ENCODE measurements around the gene HOXB2.

The HOXB2 gene

DNA sequence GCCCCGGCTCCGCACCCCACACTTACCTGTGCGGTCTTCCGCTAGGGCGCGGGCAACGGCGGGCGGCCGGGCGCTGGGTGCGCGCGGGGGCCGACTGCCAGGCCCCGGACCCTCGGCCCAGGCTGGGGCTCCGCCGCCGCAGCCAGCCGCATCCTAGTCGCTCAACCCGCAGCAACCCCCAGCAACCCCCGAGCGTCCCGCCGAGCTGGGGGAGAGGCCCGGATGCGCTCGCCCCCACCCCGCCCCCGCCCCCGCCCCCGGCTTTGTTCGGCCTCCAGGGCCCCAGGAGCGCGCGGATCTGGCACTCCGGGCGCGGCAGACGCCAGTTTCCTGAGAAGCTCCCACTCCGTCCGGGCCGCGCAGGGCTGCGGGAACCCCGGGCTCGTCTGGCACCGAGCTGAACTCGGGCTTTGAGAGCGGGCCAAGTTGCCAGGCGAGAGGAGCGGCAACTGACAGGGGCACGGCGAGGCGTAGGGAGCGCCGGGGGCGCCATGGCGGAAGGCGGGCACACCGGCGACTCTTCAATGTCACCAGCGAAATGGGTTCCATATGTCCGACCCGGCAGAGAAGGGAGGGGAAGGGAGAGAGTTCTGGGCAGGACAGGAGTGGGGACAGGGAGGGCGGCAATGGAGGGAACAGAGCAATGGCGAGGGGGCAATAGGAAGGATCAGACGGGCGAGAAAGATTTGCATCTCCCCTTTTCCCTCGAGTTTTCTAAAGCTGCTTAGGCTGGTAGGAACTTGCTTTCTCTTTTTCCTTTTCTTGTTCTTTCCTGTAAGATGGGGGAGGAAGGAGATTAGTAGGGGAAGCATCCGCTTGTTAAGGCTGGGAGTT lies 19.5 kb upstream of the HOXB2 start:
- no peak for ATAC-seq
- TF ChIP-seq, protein P1, sequence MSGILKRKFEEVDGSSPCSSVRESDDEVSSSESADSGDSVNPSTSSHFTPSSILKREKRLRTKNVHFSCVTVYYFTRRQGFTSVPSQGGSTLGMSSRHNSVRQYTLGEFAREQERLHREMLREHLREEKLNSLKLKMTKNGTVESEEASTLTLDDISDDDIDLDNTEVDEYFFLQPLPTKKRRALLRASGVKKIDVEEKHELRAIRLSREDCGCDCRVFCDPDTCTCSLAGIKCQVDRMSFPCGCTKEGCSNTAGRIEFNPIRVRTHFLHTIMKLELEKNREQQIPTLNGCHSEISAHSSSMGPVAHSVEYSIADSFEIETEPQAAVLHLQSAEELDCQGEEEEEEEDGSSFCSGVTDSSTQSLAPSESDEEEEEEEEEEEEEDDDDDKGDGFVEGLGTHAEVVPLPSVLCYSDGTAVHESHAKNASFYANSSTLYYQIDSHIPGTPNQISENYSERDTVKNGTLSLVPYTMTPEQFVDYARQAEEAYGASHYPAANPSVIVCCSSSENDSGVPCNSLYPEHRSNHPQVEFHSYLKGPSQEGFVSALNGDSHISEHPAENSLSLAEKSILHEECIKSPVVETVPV (CRISPR knock-in tag; IDR thresholded peaks at IDR 0.05), result no peak
- TF ChIP-seq ZC3H10 (CRISPR knock-in tag; IDR thresholded peaks at IDR 0.05) (no peak), ZFP30 (CRISPR knock-in tag; IDR thresholded peaks at IDR 0.05) (no peak), CSDC2 (CRISPR knock-in tag; IDR thresholded peaks at IDR 0.05) (no peak), TCF4 (CRISPR knock-in tag; IDR thresholded peaks at IDR 0.05; ENCODE audit: borderline replicate concordance) (no peak), ZFP3 (CRISPR knock-in tag; IDR thresholded peaks at IDR 0.05) (no peak), RARB (CRISPR knock-in tag; IDR thresholded peaks at IDR 0.05) (no peak), GLIS3 (CRISPR knock-in tag; IDR thresholded peaks at IDR 0.05) (no peak), SNAI2 (CRISPR knock-in tag; IDR thresholded peaks at IDR 0.05) (no peak), OSR1 (CRISPR knock-in tag; IDR thresholded peaks at IDR 0.05) (no peak), BACH2 (CRISPR knock-in tag; IDR thresholded peaks at IDR 0.05; ENCODE audit: borderline replicate concordance) (no peak), PPARA (CRISPR knock-in tag; IDR thresholded peaks at IDR 0.05; ENCODE audit: borderline replicate concordance) (no peak), ARNTL (CRISPR knock-in tag; IDR thresholded peaks at IDR 0.05; ENCODE audit: borderline replicate concordance, low read depth) (no peak)
- TF ChIP-seq, protein P2, sequence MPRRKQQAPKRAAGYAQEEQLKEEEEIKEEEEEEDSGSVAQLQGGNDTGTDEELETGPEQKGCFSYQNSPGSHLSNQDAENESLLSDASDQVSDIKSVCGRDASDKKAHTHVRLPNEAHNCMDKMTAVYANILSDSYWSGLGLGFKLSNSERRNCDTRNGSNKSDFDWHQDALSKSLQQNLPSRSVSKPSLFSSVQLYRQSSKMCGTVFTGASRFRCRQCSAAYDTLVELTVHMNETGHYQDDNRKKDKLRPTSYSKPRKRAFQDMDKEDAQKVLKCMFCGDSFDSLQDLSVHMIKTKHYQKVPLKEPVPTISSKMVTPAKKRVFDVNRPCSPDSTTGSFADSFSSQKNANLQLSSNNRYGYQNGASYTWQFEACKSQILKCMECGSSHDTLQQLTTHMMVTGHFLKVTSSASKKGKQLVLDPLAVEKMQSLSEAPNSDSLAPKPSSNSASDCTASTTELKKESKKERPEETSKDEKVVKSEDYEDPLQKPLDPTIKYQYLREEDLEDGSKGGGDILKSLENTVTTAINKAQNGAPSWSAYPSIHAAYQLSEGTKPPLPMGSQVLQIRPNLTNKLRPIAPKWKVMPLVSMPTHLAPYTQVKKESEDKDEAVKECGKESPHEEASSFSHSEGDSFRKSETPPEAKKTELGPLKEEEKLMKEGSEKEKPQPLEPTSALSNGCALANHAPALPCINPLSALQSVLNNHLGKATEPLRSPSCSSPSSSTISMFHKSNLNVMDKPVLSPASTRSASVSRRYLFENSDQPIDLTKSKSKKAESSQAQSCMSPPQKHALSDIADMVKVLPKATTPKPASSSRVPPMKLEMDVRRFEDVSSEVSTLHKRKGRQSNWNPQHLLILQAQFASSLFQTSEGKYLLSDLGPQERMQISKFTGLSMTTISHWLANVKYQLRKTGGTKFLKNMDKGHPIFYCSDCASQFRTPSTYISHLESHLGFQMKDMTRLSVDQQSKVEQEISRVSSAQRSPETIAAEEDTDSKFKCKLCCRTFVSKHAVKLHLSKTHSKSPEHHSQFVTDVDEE (CRISPR knock-in tag; IDR thresholded peaks at IDR 0.05), result no peak
- TF ChIP-seq, protein P3, sequence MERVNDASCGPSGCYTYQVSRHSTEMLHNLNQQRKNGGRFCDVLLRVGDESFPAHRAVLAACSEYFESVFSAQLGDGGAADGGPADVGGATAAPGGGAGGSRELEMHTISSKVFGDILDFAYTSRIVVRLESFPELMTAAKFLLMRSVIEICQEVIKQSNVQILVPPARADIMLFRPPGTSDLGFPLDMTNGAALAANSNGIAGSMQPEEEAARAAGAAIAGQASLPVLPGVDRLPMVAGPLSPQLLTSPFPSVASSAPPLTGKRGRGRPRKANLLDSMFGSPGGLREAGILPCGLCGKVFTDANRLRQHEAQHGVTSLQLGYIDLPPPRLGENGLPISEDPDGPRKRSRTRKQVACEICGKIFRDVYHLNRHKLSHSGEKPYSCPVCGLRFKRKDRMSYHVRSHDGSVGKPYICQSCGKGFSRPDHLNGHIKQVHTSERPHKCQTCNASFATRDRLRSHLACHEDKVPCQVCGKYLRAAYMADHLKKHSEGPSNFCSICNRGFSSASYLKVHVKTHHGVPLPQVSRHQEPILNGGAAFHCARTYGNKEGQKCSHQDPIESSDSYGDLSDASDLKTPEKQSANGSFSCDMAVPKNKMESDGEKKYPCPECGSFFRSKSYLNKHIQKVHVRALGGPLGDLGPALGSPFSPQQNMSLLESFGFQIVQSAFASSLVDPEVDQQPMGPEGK (CRISPR knock-in tag; IDR thresholded peaks at IDR 0.05; ENCODE audit: borderline replicate concordance), result no peak

DNA sequence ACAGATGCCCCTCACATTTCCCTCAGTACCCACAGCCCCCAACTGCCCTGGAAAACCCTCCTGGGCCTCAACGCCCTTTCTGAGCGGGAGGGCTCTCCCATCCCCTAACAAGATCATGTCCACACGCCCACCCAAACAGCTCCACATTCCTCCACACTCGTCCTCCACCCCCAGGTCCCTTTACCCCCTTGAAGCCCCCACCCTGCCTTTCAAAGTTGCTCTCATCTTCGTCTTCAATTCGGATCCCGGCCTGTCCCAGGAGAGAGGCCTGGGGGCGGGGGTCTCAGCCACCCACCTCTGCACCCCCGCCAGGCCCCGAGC lies 18.9 kb upstream of the HOXB2 start:
- TF ChIP-seq OSR1 (CRISPR knock-in tag; IDR thresholded peaks at IDR 0.05), result no peak
- TF ChIP-seq, protein P4, sequence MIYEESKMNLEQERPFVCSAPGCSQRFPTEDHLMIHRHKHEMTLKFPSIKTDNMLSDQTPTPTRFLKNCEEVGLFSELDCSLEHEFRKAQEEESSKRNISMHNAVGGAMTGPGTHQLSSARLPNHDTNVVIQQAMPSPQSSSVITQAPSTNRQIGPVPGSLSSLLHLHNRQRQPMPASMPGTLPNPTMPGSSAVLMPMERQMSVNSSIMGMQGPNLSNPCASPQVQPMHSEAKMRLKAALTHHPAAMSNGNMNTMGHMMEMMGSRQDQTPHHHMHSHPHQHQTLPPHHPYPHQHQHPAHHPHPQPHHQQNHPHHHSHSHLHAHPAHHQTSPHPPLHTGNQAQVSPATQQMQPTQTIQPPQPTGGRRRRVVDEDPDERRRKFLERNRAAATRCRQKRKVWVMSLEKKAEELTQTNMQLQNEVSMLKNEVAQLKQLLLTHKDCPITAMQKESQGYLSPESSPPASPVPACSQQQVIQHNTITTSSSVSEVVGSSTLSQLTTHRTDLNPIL (CRISPR knock-in tag; IDR thresholded peaks at IDR 0.05; ENCODE audit: low read depth), result no peak
- TF ChIP-seq, protein P5, sequence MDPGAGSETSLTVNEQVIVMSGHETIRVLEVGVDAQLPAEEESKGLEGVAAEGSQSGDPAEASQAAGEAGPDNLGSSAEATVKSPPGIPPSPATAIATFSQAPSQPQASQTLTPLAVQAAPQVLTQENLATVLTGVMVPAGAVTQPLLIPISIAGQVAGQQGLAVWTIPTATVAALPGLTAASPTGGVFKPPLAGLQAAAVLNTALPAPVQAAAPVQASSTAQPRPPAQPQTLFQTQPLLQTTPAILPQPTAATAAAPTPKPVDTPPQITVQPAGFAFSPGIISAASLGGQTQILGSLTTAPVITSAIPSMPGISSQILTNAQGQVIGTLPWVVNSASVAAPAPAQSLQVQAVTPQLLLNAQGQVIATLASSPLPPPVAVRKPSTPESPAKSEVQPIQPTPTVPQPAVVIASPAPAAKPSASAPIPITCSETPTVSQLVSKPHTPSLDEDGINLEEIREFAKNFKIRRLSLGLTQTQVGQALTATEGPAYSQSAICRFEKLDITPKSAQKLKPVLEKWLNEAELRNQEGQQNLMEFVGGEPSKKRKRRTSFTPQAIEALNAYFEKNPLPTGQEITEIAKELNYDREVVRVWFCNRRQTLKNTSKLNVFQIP (CRISPR knock-in tag; IDR thresholded peaks at IDR 0.05; ENCODE audit: borderline replicate concordance, low read depth), result no peak
- TF ChIP-seq, protein P2 (CRISPR knock-in tag; IDR thresholded peaks at IDR 0.05), result no peak
- no peak for TF ChIP-seq BACH2 (CRISPR knock-in tag; IDR thresholded peaks at IDR 0.05; ENCODE audit: borderline replicate concordance)
- no peak for TF ChIP-seq RARB (CRISPR knock-in tag; IDR thresholded peaks at IDR 0.05)
- no peak for TF ChIP-seq ZNF70 (CRISPR knock-in tag; IDR thresholded peaks at IDR 0.05)
- no peak for TF ChIP-seq ARNTL (CRISPR knock-in tag; IDR thresholded peaks at IDR 0.05; ENCODE audit: borderline replicate concordance, low read depth)
- TF ChIP-seq ESRRG (CRISPR knock-in tag; IDR thresholded peaks at IDR 0.05), result no peak
- no peak for TF ChIP-seq ZFP30 (CRISPR knock-in tag; IDR thresholded peaks at IDR 0.05)
- TF ChIP-seq, protein P1 (CRISPR knock-in tag; IDR thresholded peaks at IDR 0.05), result no peak
- TF ChIP-seq ZFP3 (CRISPR knock-in tag; IDR thresholded peaks at IDR 0.05), result no peak
- no peak for TF ChIP-seq GLIS3 (CRISPR knock-in tag; IDR thresholded peaks at IDR 0.05)
- no peak for TF ChIP-seq CSDC2 (CRISPR knock-in tag; IDR thresholded peaks at IDR 0.05)
- TF ChIP-seq, protein P3 (CRISPR knock-in tag; IDR thresholded peaks at IDR 0.05; ENCODE audit: borderline replicate concordance), result no peak
- TF ChIP-seq TOX (CRISPR knock-in tag; IDR thresholded peaks at IDR 0.05; ENCODE audit: borderline replicate concordance), result no peak
- no peak for TF ChIP-seq SNAI2 (CRISPR knock-in tag; IDR thresholded peaks at IDR 0.05)
- TF ChIP-seq PPARA (CRISPR knock-in tag; IDR thresholded peaks at IDR 0.05; ENCODE audit: borderline replicate concordance), result no peak
- no peak for TF ChIP-seq ZNF8 (CRISPR knock-in tag; IDR thresholded peaks at IDR 0.05)
- no peak for ATAC-seq
